Measurements from ENCODE around the gene PDE4D. TPM values are rescaled to one million over a fixed set of nuclear protein-coding genes. Genes with fewer than 3 reads are reported as not detected.

The PDE4D gene
- total RNA-seq, 4 donors from 2014 or later: 14.7 to 36.3 (median 24.7) TPM

- Histone ChIP-seq H3K4me1 (peaks cover 0 to 4% of the 10 kb centered on the region in 2 donors), H3K36me3 (no peaks in the 10 kb centered on the region), H3K9me3 (no peaks in the 10 kb centered on the region), H3K4me3 (replicated peaks in 1 of 3) (no peak overlapping the region), H3K27me3 (no peaks in the 10 kb centered on the region), H3K27ac (no peak overlapping the region)
- no peak for TF ChIP-seq CTCF (IDR thresholded peaks at IDR 0.05)
- no peak for TF ChIP-seq POLR2A (IDR thresholded peaks at IDR 0.05)
- intact Hi-C loops (cut with DNase I): no loop called here
- WGBS, 2 donors: 95 to 99% methylated on average over 2 of the region's 2 CpGs
- DNase-seq: no peak
Measured at GRCh38 chr5:58988938-58989337, 904.6 kb downstream of the PDE4D start.

DNA sequence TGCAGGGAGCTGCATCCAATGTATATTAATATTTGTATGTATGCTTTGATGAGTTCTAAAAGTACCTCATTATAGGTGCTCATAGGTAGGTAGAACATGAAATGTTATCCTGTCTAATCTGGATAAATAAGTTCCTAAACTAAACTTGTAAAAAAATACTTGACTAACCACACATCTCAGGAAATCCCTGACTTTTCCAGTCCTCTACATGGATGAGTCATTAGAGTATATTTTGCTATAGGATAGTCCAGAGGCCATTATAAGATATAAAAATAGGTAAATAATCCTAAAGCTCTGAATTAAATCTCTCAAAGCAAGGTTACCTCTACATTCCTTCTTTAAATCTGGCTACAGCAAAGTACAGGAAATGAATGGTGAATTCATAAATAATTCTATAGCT, 906.3 kb downstream of the PDE4D start:
- no peak for DNase-seq
- peaks cover 0 to 7% of the 10 kb centered on the region in 2 donors for H3K4me1 ChIP-seq
- H3K27me3 ChIP-seq: no peaks in the 10 kb centered on the region
- no peak for TF ChIP-seq CTCF (IDR thresholded peaks at IDR 0.05)
- no peak for TF ChIP-seq POLR2A (IDR thresholded peaks at IDR 0.05)
- H3K4me3 ChIP-seq (replicated peaks in 1 of 3): no peak overlapping the region
- H3K36me3 ChIP-seq: no peaks in the 10 kb centered on the region
- intact Hi-C loops (cut with DNase I): no loop called here
- H3K27ac ChIP-seq: no peak overlapping the region
- H3K9me3 ChIP-seq: no peaks in the 10 kb centered on the region

DNA sequence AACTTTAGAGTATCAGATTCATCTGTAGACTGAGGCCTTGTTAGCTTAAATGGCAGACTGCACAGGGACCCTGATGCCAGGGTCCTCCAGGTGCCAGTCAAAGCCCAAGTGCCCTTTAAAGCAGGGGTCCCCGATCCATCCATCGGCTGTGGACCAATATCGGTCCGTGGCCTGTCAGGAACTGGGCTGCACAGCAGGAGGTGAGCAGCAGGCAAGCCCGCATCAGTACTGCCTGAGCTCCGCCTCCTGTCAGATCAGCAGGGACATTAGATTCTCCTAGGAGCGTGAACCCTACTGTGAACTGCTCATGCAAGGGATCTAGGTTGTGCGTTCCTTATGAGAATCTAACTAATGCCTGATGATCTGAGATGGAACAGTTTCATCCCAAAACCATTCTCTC, 907.2 kb downstream of the PDE4D start:
- no peaks in the 10 kb centered on the region for H3K27me3 ChIP-seq
- TF ChIP-seq POLR2A (IDR thresholded peaks at IDR 0.05) (no peak), CTCF (IDR thresholded peaks at IDR 0.05) (no peak)
- intact Hi-C loops (cut with DNase I): no loop called here
- 70 to 71% methylated on average over 8 of the region's 8 CpGs for WGBS, 2 donors
- no peak for DNase-seq
- no peak overlapping the region for H3K4me3 ChIP-seq (replicated peaks in 1 of 3)
- peaks cover 0 to 7% of the 10 kb centered on the region in 2 donors for H3K4me1 ChIP-seq
- H3K27ac ChIP-seq: no peak overlapping the region
- no peaks in the 10 kb centered on the region for H3K9me3 ChIP-seq
- no peaks in the 10 kb centered on the region for H3K36me3 ChIP-seq

GRCh38 chr5:58985759-58986158, 907.8 kb downstream of the PDE4D start:
- TF ChIP-seq POLR2A (IDR thresholded peaks at IDR 0.05): no peak
- no peak for TF ChIP-seq CTCF (IDR thresholded peaks at IDR 0.05)
- no peak overlapping the region for H3K4me3 ChIP-seq (replicated peaks in 1 of 3)
- no peaks in the 10 kb centered on the region for H3K27me3 ChIP-seq
- no peak for DNase-seq
- intact Hi-C loops (cut with DNase I): no loop called here
- no peaks in the 10 kb centered on the region for H3K36me3 ChIP-seq
- no peaks in the 10 kb centered on the region for H3K9me3 ChIP-seq
- peaks cover 0 to 7% of the 10 kb centered on the region in 2 donors for H3K4me1 ChIP-seq
- H3K27ac ChIP-seq: no peak overlapping the region
- 80 to 85% methylated on average over 4 of the region's 4 CpGs for WGBS, 2 donors

DNA sequence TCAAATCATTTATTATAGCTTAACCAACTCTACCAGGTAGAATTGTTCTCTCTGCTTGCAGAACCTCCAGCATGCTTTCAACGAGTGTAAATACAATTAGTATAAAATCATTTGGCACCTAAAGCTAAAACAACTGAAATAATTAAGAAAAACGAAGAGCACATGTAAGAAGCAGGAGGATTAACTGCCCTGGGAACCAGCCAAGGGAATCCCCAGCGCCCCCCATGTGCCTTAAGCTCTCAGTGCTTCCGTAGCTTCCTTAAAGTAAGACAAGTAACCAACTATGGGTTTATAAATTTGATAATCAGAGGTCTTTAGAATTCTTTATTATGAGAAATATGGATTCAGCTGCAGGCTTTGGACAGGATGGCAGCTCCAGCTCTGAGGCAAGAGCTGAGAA, 908.2 kb downstream of the PDE4D start:
- no peak for TF ChIP-seq CTCF (IDR thresholded peaks at IDR 0.05)
- no peak for TF ChIP-seq POLR2A (IDR thresholded peaks at IDR 0.05)
- no peaks in the 10 kb centered on the region for H3K36me3 ChIP-seq
- 89 to 90% methylated on average over 4 of the region's 4 CpGs for WGBS, 2 donors
- intact Hi-C loops (cut with DNase I): no loop called here
- H3K4me1 ChIP-seq: peaks cover 0 to 7% of the 10 kb centered on the region in 2 donors
- no peak overlapping the region for H3K4me3 ChIP-seq (replicated peaks in 1 of 3)
- no peaks in the 10 kb centered on the region for H3K9me3 ChIP-seq
- no peaks in the 10 kb centered on the region for H3K27me3 ChIP-seq
- H3K27ac ChIP-seq: no peak overlapping the region
- no peak for DNase-seq
